ENCODE data around the gene TRIM26.

GRCh38 chr6:30198166-30199084 is 14.8 kb downstream of the TRIM26 start:
- TF ChIP-seq, protein P1, sequence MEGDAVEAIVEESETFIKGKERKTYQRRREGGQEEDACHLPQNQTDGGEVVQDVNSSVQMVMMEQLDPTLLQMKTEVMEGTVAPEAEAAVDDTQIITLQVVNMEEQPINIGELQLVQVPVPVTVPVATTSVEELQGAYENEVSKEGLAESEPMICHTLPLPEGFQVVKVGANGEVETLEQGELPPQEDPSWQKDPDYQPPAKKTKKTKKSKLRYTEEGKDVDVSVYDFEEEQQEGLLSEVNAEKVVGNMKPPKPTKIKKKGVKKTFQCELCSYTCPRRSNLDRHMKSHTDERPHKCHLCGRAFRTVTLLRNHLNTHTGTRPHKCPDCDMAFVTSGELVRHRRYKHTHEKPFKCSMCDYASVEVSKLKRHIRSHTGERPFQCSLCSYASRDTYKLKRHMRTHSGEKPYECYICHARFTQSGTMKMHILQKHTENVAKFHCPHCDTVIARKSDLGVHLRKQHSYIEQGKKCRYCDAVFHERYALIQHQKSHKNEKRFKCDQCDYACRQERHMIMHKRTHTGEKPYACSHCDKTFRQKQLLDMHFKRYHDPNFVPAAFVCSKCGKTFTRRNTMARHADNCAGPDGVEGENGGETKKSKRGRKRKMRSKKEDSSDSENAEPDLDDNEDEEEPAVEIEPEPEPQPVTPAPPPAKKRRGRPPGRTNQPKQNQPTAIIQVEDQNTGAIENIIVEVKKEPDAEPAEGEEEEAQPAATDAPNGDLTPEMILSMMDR (IDR thresholded peaks at IDR 0.05), result no peak
- TF ChIP-seq POLR2A (IDR thresholded peaks at IDR 0.05), result no peak

Data from lower leg skin (tissue), 3 donors.